Activated naive CD4-positive, alpha-beta T cell treated with anti-CD3 and anti-CD28 coated beads, Interleukin-2, amount 50 U/mL, for 72 hours (primary cell): Measurements from ENCODE around the gene NYAP1. TPM values are rescaled to one million over a fixed set of nuclear protein-coding genes. Genes with fewer than 3 reads are reported as not detected.
"Not testable (repeated sequence)": the region's sequence is repeated elsewhere in the genome, so short reads cannot be mapped to it uniquely, and the experiment has no call there.

ENCODE experiments used
- ATAC-seq, 2 donors: fragments of 150-1000 bp; cut with Tn5 transposase; 2 replicates each; pipeline ENCODE4 v1.10.0; 2021; ENCODE audit warnings: mild to moderate bottlenecking in 2 of 2, moderate library complexity in 2 of 2
- DNase-seq, 2 donors: peaks; one replicate each; pipeline ENCODE4 v3.0.0; 2021 to 2022; ENCODE audit warnings: low spot score in 2 of 2
- H3K27ac Mint-ChIP-seq, 2 donors: one replicate each; pipeline ENCODE4 v1.8.0; 2022; ENCODE audit warnings: mild to moderate bottlenecking in 2 of 2, mixed read lengths in 2 of 2
- H3K36me3 Mint-ChIP-seq, 2 donors: one replicate each; pipeline ENCODE4 v1.8.0; 2022; ENCODE audit warnings: mixed read lengths in 2 of 2
- H3K9me3 Mint-ChIP-seq, 2 donors: one replicate each; pipeline ENCODE4 v1.8.0; 2022; ENCODE audit warnings: mixed read lengths in 2 of 2
- total RNA-seq, 2 donors: library from RNA; stranded (reverse); gene quantifications; one replicate each; pipeline ENCODE4 v1.2.3, GENCODE V29; 2022

NYAP1 gene
- total RNA-seq, 2 donors from 2014 or later = 0.89 to 1.0 TPM

- Mint-ChIP-seq H3K36me3 (peaks cover 12 to 13% of the 10 kb centered on the region in 2 donors), H3K27ac (peak overlapping the region in 1 of 2 donors; percentile 96)
- DNase-seq, H3K9me3 Mint-ChIP-seq, ATAC-seq: not testable (repeated sequence)
Observed at GRCh38 chr7:100541309-100541708, 57.6 kb downstream of the NYAP1 start.

GRCh38 chr7:100543586-100543985, 59.9 kb downstream of the NYAP1 start:
- Mint-ChIP-seq H3K36me3 (peaks cover 19 to 31% of the 10 kb centered on the region in 2 donors), H3K27ac (peak overlapping the region; percentile 93 to 96), H3K9me3 (no peaks in the 10 kb centered on the region)
- ATAC-seq (no peak), DNase-seq (no peak)

DNA sequence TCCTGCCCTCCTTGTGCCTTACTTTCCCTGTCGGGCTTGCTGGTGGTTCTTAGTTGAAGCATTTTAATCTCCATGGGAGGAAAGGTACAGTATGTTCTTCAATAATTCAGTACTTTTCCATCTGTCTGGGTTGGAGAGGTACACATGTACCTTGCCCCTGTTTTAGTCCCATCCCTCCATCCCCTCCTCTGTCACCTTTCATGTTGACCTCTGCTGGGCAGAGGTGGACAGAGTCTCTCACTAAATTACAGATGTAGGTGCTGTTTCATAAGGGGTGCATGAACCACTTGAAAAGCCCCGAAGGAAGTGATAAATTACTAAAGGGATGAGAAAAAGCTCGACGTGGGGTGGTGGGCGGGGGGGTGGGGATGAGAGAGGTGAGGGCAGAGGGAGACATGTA, 60.7 kb downstream of the NYAP1 start:
- Mint-ChIP-seq H3K36me3 (peaks cover 19 to 29% of the 10 kb centered on the region in 2 donors), H3K9me3 (no peaks in the 10 kb centered on the region), H3K27ac (peak overlapping the region; percentile 93 to 96)
- DNase-seq = no peak
- ATAC-seq = peak in 1 of 2 donors; percentile 19

Other genes starting within 250 kb of the NYAP1 start
- gene SPDYE3, start 176.2 kb upstream of the NYAP1 start, total RNA-seq = not detected
- 100 to 1,000 TPM in 1 of 2 donors, 10 to 100 TPM in 1; 41.0 to 103 TPM for gene PILRB, start 125.8 kb upstream of the NYAP1 start, total RNA-seq
- 10 to 100 TPM in 1 of 2 donors, under 1 TPM in 1; 0.84 to 11.5 TPM for gene PILRA, start 110.4 kb upstream of the NYAP1 start, total RNA-seq
- 1 to 10 TPM; 3.4 to 5.6 TPM for gene ZCWPW1, start 55.2 kb upstream of the NYAP1 start, total RNA-seq
- 10 to 100 TPM; 53.0 to 83.5 TPM for gene MEPCE, start 54.1 kb upstream of the NYAP1 start, total RNA-seq
- gene PPP1R35, start 47.4 kb upstream of the NYAP1 start, total RNA-seq = 10 to 100 TPM; 38.7 to 52.5 TPM
- 1 to 10 TPM; 7.7 to 9.9 TPM for gene SPACDR, start 19.7 kb upstream of the NYAP1 start, total RNA-seq
- gene TSC22D4, start 4.7 kb upstream of the NYAP1 start, total RNA-seq = 10 to 100 TPM; 96.2 to 99.9 TPM
- 10 to 100 TPM; 47.3 to 59.9 TPM for gene AGFG2, start 55.3 kb downstream of the NYAP1 start, total RNA-seq
- gene SAP25, start 90.0 kb downstream of the NYAP1 start, total RNA-seq = 10 to 100 TPM; 10.6 to 26.0 TPM
- gene LRCH4, start 102.2 kb downstream of the NYAP1 start, total RNA-seq = 100 to 1,000 TPM in 1 of 2 donors, 10 to 100 TPM in 1; 76.2 to 178 TPM
- gene FBXO24, start 102.4 kb downstream of the NYAP1 start, total RNA-seq = 1 to 10 TPM; 1.9 to 4.0 TPM
- 10 to 100 TPM; 14.8 to 19.6 TPM for gene PCOLCE, start 118.4 kb downstream of the NYAP1 start, total RNA-seq
- gene MOSPD3, start 128.6 kb downstream of the NYAP1 start, total RNA-seq = 10 to 100 TPM; 20.7 to 28.0 TPM
- 10 to 100 TPM; 13.1 to 19.1 TPM for gene TFR2, start 157.6 kb downstream of the NYAP1 start, total RNA-seq
- gene ACTL6B, start 172.5 kb downstream of the NYAP1 start, total RNA-seq = not detected
- gene GNB2, start 189.8 kb downstream of the NYAP1 start, total RNA-seq = 100 to 1,000 TPM; 213 to 239 TPM
- gene GIGYF1, start 210.3 kb downstream of the NYAP1 start, total RNA-seq = 10 to 100 TPM; 47.2 to 58.4 TPM
- gene POP7, start 222.2 kb downstream of the NYAP1 start, total RNA-seq = 10 to 100 TPM; 37.3 to 47.5 TPM
- gene EPO, start 236.5 kb downstream of the NYAP1 start, total RNA-seq = not detected
- not detected for gene ZAN, start 249.7 kb downstream of the NYAP1 start, total RNA-seq